ENCODE measurements around the gene CAPN15.

CAPN15 gene

GRCh38 chr16:548586-548985, 21.1 kb downstream of the CAPN15 start:
- no peak for DNase-seq

GRCh38 chr16:549544-550263, 22.2 kb downstream of the CAPN15 start:
- DNase-seq = no peak

GRCh38 chr16:551210-551609, 23.7 kb downstream of the CAPN15 start:
- no peak for DNase-seq

GRCh38 chr16:552171-552570, 24.7 kb downstream of the CAPN15 start:
- DNase-seq = no peak

- no peak for DNase-seq
These were observed 26.2 kb downstream of the CAPN15 start for GRCh38 chr16:553601-554296.

GRCh38 chr16:554297-554621, 26.7 kb downstream of the CAPN15 start:
- no peak for DNase-seq

- DNase-seq = no peak
These were observed 27.3 kb downstream of the CAPN15 start for GRCh38 chr16:554640-555365.

- DNase-seq = no peak
These were observed 28.3 kb downstream of the CAPN15 start for GRCh38 chr16:555528-556473.

- DNase-seq = no peak
These were observed 29.1 kb downstream of the CAPN15 start for GRCh38 chr16:556474-557173.

GRCh38 chr16:557463-558297, 30.2 kb downstream of the CAPN15 start:
- no peak for DNase-seq

- no peak for DNase-seq
These were observed 30.9 kb downstream of the CAPN15 start for GRCh38 chr16:558298-559020.

- no peak for DNase-seq
These were observed 31.5 kb downstream of the CAPN15 start for GRCh38 chr16:559021-559380.

GRCh38 chr16:559411-560203, 32.1 kb downstream of the CAPN15 start:
- no peak for DNase-seq

- no peak for DNase-seq
These were observed 32.7 kb downstream of the CAPN15 start, which contains the start of gene PRR35 for GRCh38 chr16:560204-560700. PRR35 (plus strand) TSS chr16:560394; CDS start chr16:563295, 2,901 bp downstream.

- DNase-seq = no peak
These were observed 33.3 kb downstream of the CAPN15 start for GRCh38 chr16:560701-561412.

GRCh38 chr16:561413-561794, 33.9 kb downstream of the CAPN15 start:
- no peak for DNase-seq

GRCh38 chr16:561957-562938, 34.7 kb downstream of the CAPN15 start:
- no peak for DNase-seq

Measured in NCI-H446 treated with DMSO at 0.1 percent for 48 hours (cell line).